Pancreas (tissue), 10 donors: ENCODE measurements around the gene CHRNA1. TPM values are rescaled to one million over a fixed set of nuclear protein-coding genes. Genes with fewer than 3 reads are reported as not detected.

Experiments
- ATAC-seq, 4 donors: fragments of 200-7000 bp; cut with Tn5 transposase; one replicate each; pipeline versions ENCODE4 v1.8.0 to v1.9.1; 2020; ENCODE audit warnings: mild to moderate bottlenecking in 4 of 4, moderate library complexity in 4 of 4
- DNase-seq, 6 donors: peaks; one replicate each; pipeline ENCODE4 v3.0.0-alpha.2; 2020
- FAIRE-seq: peaks from 2 replicates; lab custom pipeline; 2012; peaks lifted over from hg19 to GRCh38; lab: Jason Lieb, UNC
- H3K27ac ChIP-seq, 4 donors: fragments of 200-600 bp; sonication (generic); 1 replicate in 3 of 4; 2 replicates in 1 of 4; pipeline versions ENCODE4 v1.5.0 to v1.8.0; 2020
- H3K27me3 ChIP-seq, 4 donors: fragments of 200-600 bp; one replicate each; pipeline ENCODE4 v1.8.0; 2021
- H3K36me3 ChIP-seq, 3 donors: fragments of 200-600 bp; sonication (generic) in 1 of 3; one replicate each; pipeline versions ENCODE4 v1.5.0 to v1.8.0; 2020 to 2021
- H3K4me1 ChIP-seq, 3 donors: fragments of 200-600 bp; one replicate each; pipeline ENCODE4 v1.8.0; 2021
- H3K4me3 ChIP-seq, 4 donors: fragments of 200-600 bp; sonication (generic) in 2 of 4; one replicate each; pipeline versions ENCODE4 v1.5.0 to v1.8.0; 2020 to 2021
- H3K9me3 ChIP-seq, 4 donors: fragments of 200-600 bp; one replicate each; pipeline ENCODE4 v1.8.0; 2021
- WGBS, 2 donors: extraction: QIAGEN DNeasy Blood & Tissue Kit; methylation state at CpG; one replicate each; pipeline ENCODE4 v1.1.7; 2013; 5-methylcytosine and 5-hydroxymethylcytosine counted together
- intact Hi-C, 3 donors: fragments of 100-400 bp; cut with DNase I; formaldehyde crosslinking; loops; one replicate each; pipeline versions ENCODE4 v1.11.1 to v1.14.2; 2022
- polyA plus RNA-seq, 2 donors: library from polyadenylated mRNA; stranded (reverse); fragments of 200-250 nt; gene quantifications; one replicate each; pipeline ENCODE4 v1.2.3, GENCODE V29; 2013
- total RNA-seq, 6 donors: library from RNA; stranded (reverse); fragmentation: NEBNext Ultra II Directional in 4 of 6; extraction: Animal tissue kit (Norgen Biotek cat#: 25700) in 4 of 6; gene quantifications; one replicate each; pipeline versions ENCODE4 v1.2.1 to v1.2.4, GENCODE V29; 2021 to 2023
- TF ChIP-seq, protein P1 (sequence below), 4 donors: fragments of 200-600 bp; sonication (generic) in 3 of 4; IDR thresholded peaks; one replicate each; pipeline versions ENCODE4 v1.5.0 to v1.8.0; 2021; ENCODE audit warnings: antibody characterized with exemption in 4 of 4
- donor health status: healthy with polysubstance abuse.
- donor health status: DM: no; HTN: no; CAD: no; lungs with moderate emphysema.
- donor health status: DM: no; HTN: no; CAD: no.
- donor health status: control.
- donor health status: control.
- donor health status: Bipolar disorder and iron deficiency.
- donor health status: DM: yes; HTN: yes; CAD: no.
- donor health status: DM: no; HTN: no; CAD: no.
- donor health status: DM: no; HTN: no; CAD: no.
- donor health status: DM: yes; HTN: yes; CAD: no.

Gene CHRNA1
- total and polyA plus RNA-seq, 8 donors, result 0.12 to 0.14 (median 0.14) TPM; not detected in 5

- Histone ChIP-seq H3K9me3 (no peaks in the 10 kb centered on the region), H3K27ac (no peak overlapping the region), H3K4me1 (no peaks in the 10 kb centered on the region), H3K27me3 (peaks cover 0 to 8% (median 0%) of the 10 kb centered on the region in 4 donors), H3K4me3 (no peak overlapping the region), H3K36me3 (no peaks in the 10 kb centered on the region)
- TF ChIP-seq, protein P1, sequence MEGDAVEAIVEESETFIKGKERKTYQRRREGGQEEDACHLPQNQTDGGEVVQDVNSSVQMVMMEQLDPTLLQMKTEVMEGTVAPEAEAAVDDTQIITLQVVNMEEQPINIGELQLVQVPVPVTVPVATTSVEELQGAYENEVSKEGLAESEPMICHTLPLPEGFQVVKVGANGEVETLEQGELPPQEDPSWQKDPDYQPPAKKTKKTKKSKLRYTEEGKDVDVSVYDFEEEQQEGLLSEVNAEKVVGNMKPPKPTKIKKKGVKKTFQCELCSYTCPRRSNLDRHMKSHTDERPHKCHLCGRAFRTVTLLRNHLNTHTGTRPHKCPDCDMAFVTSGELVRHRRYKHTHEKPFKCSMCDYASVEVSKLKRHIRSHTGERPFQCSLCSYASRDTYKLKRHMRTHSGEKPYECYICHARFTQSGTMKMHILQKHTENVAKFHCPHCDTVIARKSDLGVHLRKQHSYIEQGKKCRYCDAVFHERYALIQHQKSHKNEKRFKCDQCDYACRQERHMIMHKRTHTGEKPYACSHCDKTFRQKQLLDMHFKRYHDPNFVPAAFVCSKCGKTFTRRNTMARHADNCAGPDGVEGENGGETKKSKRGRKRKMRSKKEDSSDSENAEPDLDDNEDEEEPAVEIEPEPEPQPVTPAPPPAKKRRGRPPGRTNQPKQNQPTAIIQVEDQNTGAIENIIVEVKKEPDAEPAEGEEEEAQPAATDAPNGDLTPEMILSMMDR (IDR thresholded peaks at IDR 0.05), result no peak
- DNase-seq (no peak), ATAC-seq (no peak), FAIRE-seq (no peak)
- 67 to 81% methylated on average over 9 of the region's 9 CpGs for WGBS, 2 donors
- intact Hi-C loops, result no loop called here
Observed at GRCh38 chr2:174708713-174709112, 55.6 kb downstream of the CHRNA1 start.

DNA sequence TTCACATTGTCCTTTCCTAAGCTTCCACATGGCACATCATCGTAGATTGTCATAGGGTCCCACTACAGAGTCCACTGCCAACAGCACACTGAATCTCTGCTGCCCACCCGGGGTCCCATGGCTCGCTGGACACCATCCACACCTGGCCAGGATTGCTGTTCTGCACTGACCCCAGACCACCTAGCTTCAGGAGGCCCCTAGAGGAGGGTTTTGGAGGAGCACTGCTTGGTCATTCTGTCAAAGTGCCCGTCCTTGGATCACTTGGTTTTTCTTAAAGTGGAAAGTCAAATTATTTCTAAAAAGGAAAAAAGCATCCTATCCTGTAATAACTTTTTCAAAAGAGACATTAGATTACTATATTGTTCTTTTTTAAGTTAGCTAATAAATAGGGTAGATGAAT, 59.0 kb downstream of the CHRNA1 start:
- H3K27ac ChIP-seq, result no peak overlapping the region
- ATAC-seq, result no peak
- no peak for DNase-seq
- FAIRE-seq, result no peak
- 52 to 64% methylated on average over 4 of the region's 4 CpGs for WGBS, 2 donors
- H3K4me1 ChIP-seq, result no peaks in the 10 kb centered on the region
- no peaks in the 10 kb centered on the region for H3K36me3 ChIP-seq
- no peak overlapping the region for H3K4me3 ChIP-seq
- no peaks in the 10 kb centered on the region for H3K9me3 ChIP-seq
- intact Hi-C loops, result no loop called here
- H3K27me3 ChIP-seq, result peaks cover 0 to 8% (median 0%) of the 10 kb centered on the region in 4 donors
- TF ChIP-seq, protein P1 (IDR thresholded peaks at IDR 0.05), result no peak

- no peaks in the 10 kb centered on the region for H3K36me3 ChIP-seq
- FAIRE-seq (no peak), DNase-seq (no peak), ATAC-seq (no peak)
- intact Hi-C loops, result no loop called here
- 11 to 15% methylated on average over 1 of the region's 1 CpG for WGBS, 2 donors
- H3K4me1 ChIP-seq, result no peaks in the 10 kb centered on the region
- no peak overlapping the region for H3K27ac ChIP-seq
- no peak overlapping the region for H3K4me3 ChIP-seq
- peaks cover 0 to 8% (median 0%) of the 10 kb centered on the region in 4 donors for H3K27me3 ChIP-seq
- H3K9me3 ChIP-seq, result no peaks in the 10 kb centered on the region
- TF ChIP-seq, protein P1 (IDR thresholded peaks at IDR 0.05), result no peak
Observed at GRCh38 chr2:174704642-174705041, 59.6 kb downstream of the CHRNA1 start.

DNA sequence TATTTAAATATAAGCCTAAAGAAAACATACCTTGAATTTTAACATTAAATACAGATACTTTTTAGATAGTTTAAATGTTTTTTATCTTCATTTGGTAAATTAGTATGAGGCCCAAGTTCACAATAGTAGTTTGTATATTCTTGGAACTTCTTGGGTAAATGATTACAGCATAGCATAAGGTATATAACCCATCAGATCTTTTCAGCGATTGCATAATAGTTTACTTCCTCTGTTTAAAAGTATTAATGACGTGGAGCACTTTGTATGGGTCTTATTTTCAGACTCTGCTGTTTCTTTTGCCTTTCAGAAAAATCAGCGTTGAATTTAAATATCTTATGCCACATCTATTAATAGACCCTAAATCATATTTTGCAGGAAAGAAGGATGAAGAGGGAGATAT, 60.2 kb downstream of the CHRNA1 start:
- TF ChIP-seq, protein P1 (IDR thresholded peaks at IDR 0.05), result no peak
- Histone ChIP-seq H3K4me3 (no peak overlapping the region), H3K27me3 (peaks cover 0 to 8% (median 0%) of the 10 kb centered on the region in 4 donors), H3K4me1 (no peaks in the 10 kb centered on the region), H3K27ac (no peak overlapping the region), H3K36me3 (no peaks in the 10 kb centered on the region), H3K9me3 (no peaks in the 10 kb centered on the region)
- intact Hi-C loops, result no loop called here
- DNase-seq (no peak), FAIRE-seq (no peak), ATAC-seq (no peak)
- 47 to 65% methylated on average over 3 of the region's 3 CpGs for WGBS, 2 donors

GRCh38 chr2:174703430-174703829, 60.8 kb downstream of the CHRNA1 start:
- Histone ChIP-seq H3K4me1 (no peaks in the 10 kb centered on the region), H3K36me3 (no peaks in the 10 kb centered on the region), H3K27ac (no peak overlapping the region), H3K4me3 (no peak overlapping the region), H3K27me3 (peaks cover 0 to 8% (median 0%) of the 10 kb centered on the region in 4 donors), H3K9me3 (no peaks in the 10 kb centered on the region)
- DNase-seq (no peak), ATAC-seq (no peak), FAIRE-seq (no peak)
- intact Hi-C loops, result no loop called here
- TF ChIP-seq, protein P1 (IDR thresholded peaks at IDR 0.05), result no peak
- WGBS, 2 donors, result 60 to 63% methylated on average over 3 of the region's 3 CpGs
